T-helper 2 cell (primary cell): ENCODE data around the gene MAML3.

Experiments
- DNase-seq, 5 experiments: peaks; one replicate each; pipeline versions ENCODE4 v3.0.0 to v3.0.0-alpha.2; 2012 to 2022

The MAML3 gene

GRCh38 chr4:139744232-139744631, 409.8 kb downstream of the MAML3 start:
- DNase-seq = no peak

- DNase-seq = no peak
Measured at GRCh38 chr4:139743027-139743426, 411.0 kb downstream of the MAML3 start.

- DNase-seq = no peak
Measured at GRCh38 chr4:139740531-139741041, 413.4 kb downstream of the MAML3 start.

- DNase-seq = no peak
Measured at GRCh38 chr4:139740121-139740520, 413.9 kb downstream of the MAML3 start.

- DNase-seq = no peak
Measured at GRCh38 chr4:139738846-139739613, 415.0 kb downstream of the MAML3 start.

- no peak for DNase-seq
Measured at GRCh38 chr4:139736661-139737060, 417.3 kb downstream of the MAML3 start.

GRCh38 chr4:139736274-139736660, 417.7 kb downstream of the MAML3 start:
- DNase-seq = no peak

GRCh38 chr4:139735381-139736273, 418.4 kb downstream of the MAML3 start:
- no peak for DNase-seq

GRCh38 chr4:139734875-139735380, 419.1 kb downstream of the MAML3 start:
- peak in 3 of 5 experiments; percentile 14 to 62 (median 18) for DNase-seq

- no peak for DNase-seq
Measured at GRCh38 chr4:139734201-139734874, 419.6 kb downstream of the MAML3 start.

GRCh38 chr4:139732991-139733570, 420.9 kb downstream of the MAML3 start:
- DNase-seq = no peak

- DNase-seq = no peak
Measured at GRCh38 chr4:139728840-139729239, 425.1 kb downstream of the MAML3 start.

- no peak for DNase-seq
Measured at GRCh38 chr4:139728146-139728545, 425.8 kb downstream of the MAML3 start.

GRCh38 chr4:139726615-139727014, 427.4 kb downstream of the MAML3 start:
- DNase-seq = no peak

GRCh38 chr4:139725236-139725635, 428.7 kb downstream of the MAML3 start:
- no peak for DNase-seq

GRCh38 chr4:139721789-139722188, 432.2 kb downstream of the MAML3 start:
- no peak for DNase-seq

GRCh38 chr4:139720806-139721205, 433.2 kb downstream of the MAML3 start:
- no peak for DNase-seq

- DNase-seq = no peak
Measured at GRCh38 chr4:139719381-139720101, 434.4 kb downstream of the MAML3 start.

GRCh38 chr4:139718833-139719232, 435.2 kb downstream of the MAML3 start:
- no peak for DNase-seq

GRCh38 chr4:139718358-139718757, 435.6 kb downstream of the MAML3 start:
- no peak for DNase-seq

GRCh38 chr4:139715746-139716391, 438.1 kb downstream of the MAML3 start:
- DNase-seq = no peak
